Epithelial cell of esophagus (primary cell): ENCODE results near the gene ASTE1.
A peak's percentile ranks its signal among the peaks of the same experiment; 100 is the strongest.

ENCODE experiments used
- DNase-seq: peaks from one replicate; pipeline ENCODE4 v3.0.0; 2010; ENCODE audit warnings: low read depth
- H3K4me3 ChIP-seq: 2 replicates; pipeline ENCODE4 v1.5.1; 2011; ENCODE audit warnings: mild to moderate bottlenecking, low read length, control low read depth
- CTCF ChIP-seq: IDR thresholded peaks from 2 replicates; pipeline ENCODE4 v1.5.1; 2011; ENCODE audit warnings: low read depth, mild to moderate bottlenecking, low read length, control low read depth, inconsistent platforms; ENCODE audit not compliant: insufficient read depth; ENCODE audit errors: missing control alignments

ASTE1 gene

GRCh38 chr3:130963878-130964277 lies 62.7 kb downstream of the ASTE1 start:
- H3K4me3 ChIP-seq = no peak overlapping the region
- TF ChIP-seq CTCF = no peak
- DNase-seq = peak; percentile 93
